HG03066 (cell line): ENCODE data around the gene FIS1.
"Not testable (repeated sequence)": the region's sequence is repeated elsewhere in the genome, so short reads cannot be mapped to it uniquely, and the experiment has no call there.

ENCODE experiments used
- ATAC-seq: cut with Tn5 transposase; IDR thresholded peaks from one replicate; pipeline ENCODE4 v1.9.1; 2021; ENCODE audit warnings: low read depth; ENCODE audit not compliant: unreplicated experiment

FIS1 gene

GRCh38 chr7:101244375-101245146 is at the start of gene FIS1:
TSS of gene FIS1 (minus strand) at chr7:101245081. CDS start at chr7:101245004, 77 bp downstream.
- peak; percentile 87 for ATAC-seq

GRCh38 chr7:101294039-101294831 is 49.4 kb upstream of the FIS1 start:
- no peak for ATAC-seq

GRCh38 chr7:101293069-101294021 is 48.5 kb upstream of the FIS1 start:
- not testable (repeated sequence) for ATAC-seq

GRCh38 chr7:101292566-101292965 is 47.7 kb upstream of the FIS1 start:
- not testable (repeated sequence) for ATAC-seq

GRCh38 chr7:101290186-101291037 is 45.5 kb upstream of the FIS1 start:
- not testable (repeated sequence) for ATAC-seq

- ATAC-seq = not testable (repeated sequence)
Measured at GRCh38 chr7:101289687-101290086, 44.8 kb upstream of the FIS1 start.

GRCh38 chr7:101288439-101288838 is 43.6 kb upstream of the FIS1 start:
- no peak for ATAC-seq

- no peak for ATAC-seq
Measured at GRCh38 chr7:101287032-101287431, 42.2 kb upstream of the FIS1 start.

- not testable (repeated sequence) for ATAC-seq
Measured at GRCh38 chr7:101285880-101286279, 41.0 kb upstream of the FIS1 start.

GRCh38 chr7:101285171-101285570 is 40.3 kb upstream of the FIS1 start:
- ATAC-seq = no peak

GRCh38 chr7:101280912-101281311 is 36.0 kb upstream of the FIS1 start:
- not testable (repeated sequence) for ATAC-seq

- no peak for ATAC-seq
Measured at GRCh38 chr7:101278461-101279292, 33.8 kb upstream of the FIS1 start.

GRCh38 chr7:101277155-101277554 is 32.3 kb upstream of the FIS1 start:
- ATAC-seq = no peak

GRCh38 chr7:101273206-101273605 is 28.3 kb upstream of the FIS1 start:
- no peak for ATAC-seq

- ATAC-seq = no peak
Measured at GRCh38 chr7:101271021-101271420, 26.1 kb upstream of the FIS1 start.

GRCh38 chr7:101269664-101270063 is 24.8 kb upstream of the FIS1 start:
- ATAC-seq = no peak

- ATAC-seq = no peak
Measured at GRCh38 chr7:101265622-101266516, 21.0 kb upstream of the FIS1 start.
